SKM-1 treated with dmso at 0.1 percent for 144 hours (cell line): ENCODE measurements around the gene NFIA.
A peak's percentile ranks its signal among the peaks of the same experiment; 100 is the strongest.

ENCODE experiments used
- DNase-seq: peaks from one replicate; lab custom pipeline; 2025; ENCODE audit not compliant: unreplicated experiment; lab: John Stamatoyannopoulos, UW

Gene NFIA

DNA sequence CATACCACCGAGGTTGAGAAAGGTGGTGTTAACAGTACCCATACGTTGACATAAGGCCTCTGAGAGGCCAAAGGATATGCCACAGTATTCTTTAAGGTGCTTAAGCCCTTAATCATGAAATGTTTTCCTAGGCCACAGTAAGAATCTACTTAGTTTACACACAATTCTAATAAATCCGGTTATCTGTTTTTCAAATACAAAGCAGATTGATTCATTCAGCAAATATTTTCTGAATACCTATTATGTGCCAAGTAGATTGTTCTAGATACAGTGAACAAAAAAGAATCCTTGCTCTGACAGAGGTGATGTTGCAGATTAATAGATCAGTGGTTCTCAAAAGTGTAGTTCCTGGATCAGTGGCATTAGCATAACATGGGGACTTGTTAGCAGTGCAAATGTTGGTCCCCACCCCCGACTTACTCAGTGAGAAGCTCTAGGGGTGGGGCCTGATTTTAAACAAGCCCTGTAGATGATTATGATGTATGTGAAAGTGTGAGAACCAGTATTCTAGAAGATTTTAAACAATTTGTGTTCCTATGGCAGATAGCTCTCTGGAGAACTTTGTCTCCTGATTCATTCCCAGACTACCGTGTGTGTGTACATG lies 61.6 kb downstream of the NFIA start:
- DNase-seq, result no peak

DNA sequence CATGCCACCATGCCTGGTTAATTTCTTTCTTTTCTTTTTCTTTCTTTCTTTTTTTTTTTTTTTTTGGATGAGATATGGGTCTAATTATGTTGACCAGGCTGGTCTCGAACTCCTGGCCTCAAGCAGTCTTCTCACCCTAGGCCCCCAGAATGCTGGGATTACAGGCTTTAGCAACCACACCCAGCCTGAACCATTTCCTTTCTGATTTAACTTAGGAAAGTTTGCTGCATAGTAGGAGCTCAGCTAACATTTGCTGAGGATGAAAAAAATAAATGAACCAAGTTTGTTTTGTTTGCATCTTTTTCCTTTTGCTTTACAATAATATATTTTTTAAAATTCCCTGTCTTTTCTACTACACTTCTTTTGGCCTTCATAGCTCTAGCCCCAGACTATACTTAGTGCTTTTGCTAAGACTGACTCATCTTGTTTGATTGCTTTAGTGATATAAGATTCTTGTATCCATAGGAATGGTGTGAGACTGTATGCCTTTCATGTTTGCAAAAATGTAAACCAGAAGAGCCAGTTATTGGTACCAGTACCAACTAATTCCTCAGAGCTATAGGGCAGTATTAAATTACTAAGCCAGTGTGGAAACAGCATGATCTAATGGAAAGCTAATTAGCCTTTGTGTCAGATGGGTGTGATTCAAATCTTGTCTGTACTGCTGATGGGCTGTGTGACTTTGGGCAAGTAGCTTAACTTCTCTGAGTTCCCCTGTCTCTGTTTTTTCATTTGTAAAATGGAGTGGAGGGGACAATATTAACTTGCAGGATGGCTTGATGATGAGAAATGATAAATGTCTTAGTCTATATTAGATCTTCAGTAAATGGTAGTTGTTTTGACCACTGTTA lies 66.9 kb downstream of the NFIA start:
- no peak for DNase-seq

DNA sequence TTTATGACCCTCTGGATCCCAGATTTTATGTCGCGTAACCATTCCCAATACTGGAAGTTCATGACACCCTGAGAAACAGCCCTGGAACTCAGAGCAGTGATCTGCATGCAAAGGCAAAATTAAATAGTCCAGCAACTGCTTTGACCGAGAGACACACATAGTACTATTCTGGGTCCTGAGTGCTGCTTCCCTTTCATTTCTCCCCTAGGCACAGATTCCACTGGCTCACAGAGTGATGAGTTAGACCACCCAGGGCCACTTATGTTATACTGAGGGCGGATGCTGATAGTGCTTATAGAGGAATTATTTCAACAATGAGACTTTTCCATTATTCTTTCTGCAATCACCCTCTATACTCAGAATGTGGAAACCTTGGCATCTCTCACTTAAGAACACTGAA lies 69.2 kb downstream of the NFIA start:
- no peak for DNase-seq

DNA sequence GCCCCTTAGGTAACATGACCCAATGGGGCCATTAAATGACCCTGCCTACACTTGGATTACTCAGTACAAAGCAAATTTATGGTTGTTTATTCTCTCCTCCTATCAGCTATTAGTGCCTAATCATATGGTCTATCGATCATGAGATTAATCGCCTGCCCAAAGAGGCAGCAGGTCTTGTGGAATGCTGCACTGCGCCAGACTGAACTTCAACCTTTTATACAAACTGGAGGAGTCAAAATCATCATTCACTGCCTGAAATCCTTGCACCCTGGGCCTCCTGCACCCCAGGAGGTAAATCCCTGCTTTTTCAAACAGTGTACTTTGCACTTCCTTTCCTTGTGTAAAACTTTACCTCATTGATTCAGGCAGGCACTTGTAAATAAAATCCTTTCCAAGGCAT lies 69.7 kb downstream of the NFIA start:
- no peak for DNase-seq

DNA sequence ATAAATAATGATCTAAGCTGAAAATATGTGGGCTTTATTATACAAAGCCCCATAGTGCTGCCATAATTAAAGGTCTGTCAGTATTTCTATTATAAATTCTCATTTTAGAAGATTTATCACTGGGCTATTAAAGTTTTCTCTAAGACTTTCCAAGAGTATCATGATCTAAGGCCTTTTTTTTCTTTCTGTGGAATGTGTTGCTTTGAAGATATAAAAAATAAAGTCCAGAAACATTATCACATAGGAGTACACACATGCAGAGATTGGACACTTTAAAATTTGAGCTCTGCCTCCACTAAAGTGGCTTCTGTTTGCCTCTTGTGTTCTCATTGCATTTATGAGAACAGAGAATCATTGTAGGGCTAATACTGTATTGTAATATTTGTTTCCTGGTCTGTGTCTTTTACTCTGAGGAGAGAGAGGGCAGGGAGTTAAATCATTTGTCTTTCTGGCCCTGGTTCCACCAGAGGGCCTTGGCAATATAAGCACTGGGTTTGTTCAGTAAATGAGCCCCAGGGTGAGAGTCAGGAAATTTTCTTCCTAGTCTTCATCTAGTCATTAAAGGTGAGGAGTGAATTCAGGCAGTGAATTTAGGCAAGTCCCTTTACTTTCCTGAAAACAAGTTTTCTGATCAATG lies 70.2 kb downstream of the NFIA start:
- no peak for DNase-seq

DNA sequence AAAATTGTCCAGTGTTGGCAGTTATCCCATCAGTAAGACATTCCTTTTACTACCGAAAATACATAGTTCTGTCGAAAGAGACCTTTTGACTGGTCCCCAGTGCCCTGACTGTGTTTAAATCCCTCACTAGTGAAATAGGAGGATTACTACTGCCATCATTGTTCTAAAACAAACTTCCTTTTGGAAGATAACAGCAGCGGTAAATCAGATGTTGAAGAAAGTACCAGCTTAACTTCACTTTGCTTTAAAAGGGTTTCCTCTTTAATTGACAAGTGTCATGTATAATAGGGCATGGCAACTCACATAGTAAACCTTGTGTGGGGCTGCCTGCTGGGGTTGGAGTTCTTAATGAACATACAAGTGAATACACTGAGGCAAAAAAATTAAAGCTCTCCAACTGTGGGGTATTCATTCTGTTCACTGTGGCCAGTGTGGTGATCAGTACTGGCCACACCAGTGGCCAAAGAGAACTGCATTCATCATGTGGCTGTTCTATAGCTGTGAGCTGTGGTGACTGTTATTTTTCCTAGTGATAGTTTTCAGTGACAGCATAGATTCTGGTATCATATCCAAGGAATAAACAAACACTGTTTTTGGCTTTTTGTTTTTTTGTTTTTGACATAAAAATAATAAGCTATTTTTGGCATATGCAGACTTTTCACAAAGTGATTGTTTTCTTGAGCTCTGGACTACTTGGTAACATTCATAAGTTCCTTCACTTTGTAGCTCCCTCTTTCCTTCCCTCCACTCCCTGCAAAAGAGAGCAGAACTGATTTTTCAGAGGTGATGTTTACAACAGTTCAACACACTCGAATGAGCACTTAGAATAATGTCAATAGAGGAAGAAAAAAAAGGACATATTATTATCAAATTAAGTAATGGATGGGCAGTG lies 74.5 kb downstream of the NFIA start:
- DNase-seq, result no peak

DNA sequence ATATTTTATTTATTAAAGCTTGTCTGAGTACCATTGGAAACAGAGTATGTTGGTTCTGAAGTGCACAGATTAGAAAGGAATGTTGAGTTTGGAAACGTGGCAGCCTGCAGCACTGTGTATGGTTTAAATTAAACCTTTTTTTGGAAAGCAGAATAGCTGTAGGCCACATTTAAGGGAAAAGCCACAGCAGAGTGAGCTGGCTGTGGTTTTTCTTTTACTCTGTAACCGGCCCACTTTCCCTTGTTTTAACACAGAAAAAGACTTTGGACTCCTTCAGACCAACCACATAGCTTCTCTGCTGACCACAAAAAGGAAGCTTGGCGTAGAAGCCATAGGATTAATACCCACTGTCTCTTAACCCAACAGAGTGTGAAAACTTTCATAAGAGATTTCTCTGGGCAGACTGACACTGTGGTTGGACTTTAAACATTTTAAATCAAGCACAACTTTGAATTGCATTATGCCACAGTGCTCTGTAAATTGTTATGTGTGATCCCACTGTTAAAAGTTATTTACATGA lies 75.2 kb downstream of the NFIA start:
- DNase-seq, result peak; percentile 64

DNA sequence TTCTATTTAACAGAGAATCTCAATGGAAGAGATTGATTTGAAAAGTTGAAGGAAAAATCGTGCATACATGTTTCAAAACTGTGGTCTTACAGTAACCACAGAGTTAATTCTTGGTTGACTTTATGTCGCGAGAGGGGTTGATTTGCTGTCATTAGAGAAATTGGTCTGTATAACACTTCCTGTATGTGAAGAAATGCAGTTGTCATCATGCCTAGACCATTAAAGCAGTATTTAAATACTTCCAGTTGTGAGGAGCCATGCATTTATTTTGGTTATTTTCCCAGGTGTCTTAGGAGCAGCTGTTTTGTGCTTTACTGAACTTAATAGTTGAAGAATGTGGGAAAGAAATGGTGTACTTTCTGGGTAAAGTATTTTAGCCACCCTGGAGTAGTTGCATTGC lies 76.2 kb downstream of the NFIA start:
- no peak for DNase-seq

DNA sequence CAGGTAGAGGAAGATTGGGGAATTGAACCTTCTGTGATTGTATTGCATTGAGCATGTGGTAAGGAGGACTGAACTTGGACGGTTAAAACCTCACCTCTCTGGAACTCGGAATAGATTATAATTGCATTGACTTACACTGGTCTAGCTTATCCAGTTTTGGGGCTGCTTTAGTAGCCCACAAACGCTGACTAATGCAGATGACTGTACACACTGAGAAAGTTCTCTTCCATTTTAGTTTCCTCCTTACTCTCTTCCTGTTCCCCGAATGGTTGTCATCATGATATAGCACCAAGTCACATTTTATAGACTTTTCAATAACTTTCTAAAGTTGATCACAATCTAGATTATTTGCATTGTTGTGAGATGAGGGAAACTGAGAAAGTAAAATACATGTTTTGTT lies 78.2 kb downstream of the NFIA start:
- DNase-seq, result no peak

DNA sequence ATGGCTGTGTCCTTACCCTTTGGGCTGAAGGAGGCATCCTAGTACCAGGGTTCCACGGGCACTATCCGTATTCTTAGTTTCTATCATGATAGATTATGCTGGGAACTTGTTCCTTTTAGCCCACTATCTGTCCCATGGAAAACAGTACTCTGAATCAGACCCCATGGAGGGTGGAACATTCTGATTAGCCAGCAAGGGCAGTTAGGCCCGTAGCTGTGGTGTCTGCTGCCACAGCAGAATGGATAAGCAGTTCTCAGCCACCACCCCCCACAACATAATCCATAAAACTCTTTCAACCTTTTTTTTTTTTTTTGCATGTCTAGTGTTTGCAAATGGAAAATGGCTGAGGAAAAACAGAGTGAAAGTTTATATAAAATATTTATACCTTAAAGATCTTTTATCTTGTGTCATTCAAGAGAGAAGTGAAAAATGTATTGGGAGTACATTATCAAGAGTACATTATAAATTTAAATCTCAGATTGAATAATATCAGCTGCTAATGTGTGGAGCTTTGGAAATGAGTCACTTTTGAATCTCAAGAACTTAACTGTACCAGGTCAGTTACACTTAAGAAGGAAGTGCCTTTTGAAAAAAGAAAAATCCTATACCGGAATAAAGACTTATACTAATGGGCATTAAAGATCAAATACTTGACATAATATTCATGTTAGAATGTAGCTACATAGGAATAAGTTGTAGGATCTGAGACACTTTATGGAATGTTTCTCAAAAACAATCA lies 80.3 kb downstream of the NFIA start:
- no peak for DNase-seq

DNA sequence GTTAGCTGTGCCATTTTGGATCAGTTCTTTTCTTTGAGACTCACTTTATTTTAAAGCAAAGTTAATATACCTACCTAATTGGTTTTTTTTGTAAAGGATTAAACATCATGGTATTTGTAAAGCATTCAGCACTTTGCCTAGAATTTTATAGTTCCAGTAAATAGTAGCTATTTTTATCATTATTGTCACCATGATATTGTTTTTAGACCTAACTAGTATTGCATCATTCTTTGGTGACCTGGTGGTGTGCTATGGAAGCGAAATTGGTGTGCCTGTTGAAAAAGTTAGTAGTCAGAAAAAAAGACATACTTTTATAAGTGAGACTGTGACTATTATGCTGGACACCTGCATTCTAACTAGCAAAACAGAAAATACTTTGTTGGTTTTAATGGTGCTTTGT lies 81.0 kb downstream of the NFIA start:
- no peak for DNase-seq

DNA sequence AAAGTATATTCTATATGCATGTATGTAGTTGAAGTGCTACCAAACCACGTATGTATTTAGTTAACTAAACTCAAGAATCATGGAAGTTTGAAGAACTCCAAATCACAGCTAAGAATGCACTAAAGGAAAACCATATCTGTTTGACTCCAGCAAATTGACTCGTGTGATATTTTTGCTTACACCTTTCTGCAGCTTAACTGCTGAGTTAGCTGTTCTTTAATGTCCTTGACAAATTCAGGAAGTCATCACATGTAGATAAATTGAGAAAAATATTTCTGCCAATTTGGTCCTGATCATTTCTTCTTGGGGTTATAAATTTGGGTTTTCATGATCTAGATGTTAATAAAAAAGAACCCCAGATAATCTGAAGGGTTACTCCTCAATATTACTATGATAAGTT lies 83.0 kb downstream of the NFIA start:
- DNase-seq, result no peak

DNA sequence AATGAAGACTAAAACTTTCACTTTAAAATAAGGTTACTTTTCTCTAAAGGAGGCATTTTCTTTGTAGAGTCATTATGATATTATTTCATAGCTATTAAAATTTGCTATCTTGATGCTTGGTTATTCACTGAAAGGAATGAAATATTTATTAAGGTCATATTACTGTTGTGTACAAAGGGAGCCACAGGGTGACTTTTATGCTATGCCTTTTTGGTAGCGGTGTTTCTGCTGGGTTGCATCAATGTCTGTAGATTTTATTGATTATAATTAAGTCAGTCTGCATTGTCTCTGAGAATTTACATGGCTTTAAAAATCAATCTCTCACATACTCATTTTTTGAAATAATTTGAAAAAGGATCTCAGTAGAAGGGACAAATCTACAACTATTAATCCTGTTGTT lies 84.9 kb downstream of the NFIA start:
- no peak for DNase-seq

DNA sequence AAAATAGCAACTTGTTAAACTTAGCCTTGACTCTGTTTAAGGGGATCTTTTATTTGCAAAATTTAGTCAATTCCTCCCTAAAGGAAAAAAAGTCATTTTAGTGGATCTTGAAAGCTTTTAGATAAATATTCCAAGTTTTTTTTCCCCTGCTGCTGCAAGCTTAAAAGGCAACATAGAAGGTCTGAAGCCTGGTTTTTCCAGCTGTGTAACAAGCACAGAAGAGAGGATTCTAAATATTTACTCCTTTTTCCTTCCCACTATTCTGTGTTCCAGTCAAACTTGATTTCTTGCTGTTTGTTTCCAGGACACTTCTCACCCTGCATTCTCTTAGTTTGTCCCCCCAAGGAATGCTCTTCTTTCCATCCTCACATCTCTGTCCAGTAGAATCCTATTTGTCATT lies 86.7 kb downstream of the NFIA start:
- DNase-seq, result no peak

DNA sequence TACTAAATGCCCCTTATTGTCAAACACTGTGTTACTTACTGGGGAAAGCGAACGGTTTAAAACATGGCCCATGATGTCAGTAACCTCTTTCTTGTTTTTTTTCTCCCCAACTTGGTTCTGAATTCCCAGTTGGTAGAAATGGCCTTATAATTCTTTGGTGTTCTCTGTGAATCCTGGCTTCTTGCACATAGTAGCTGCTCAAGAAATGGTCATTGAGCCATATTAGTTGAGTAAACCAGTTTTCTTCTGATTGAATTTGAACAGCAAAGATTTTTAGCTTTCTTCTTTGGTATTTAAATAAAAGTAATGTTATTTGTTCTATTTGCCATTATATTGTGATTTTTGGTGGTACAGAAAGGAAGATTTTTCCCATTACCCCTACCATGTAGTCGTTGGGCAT lies 87.3 kb downstream of the NFIA start:
- DNase-seq, result no peak

DNA sequence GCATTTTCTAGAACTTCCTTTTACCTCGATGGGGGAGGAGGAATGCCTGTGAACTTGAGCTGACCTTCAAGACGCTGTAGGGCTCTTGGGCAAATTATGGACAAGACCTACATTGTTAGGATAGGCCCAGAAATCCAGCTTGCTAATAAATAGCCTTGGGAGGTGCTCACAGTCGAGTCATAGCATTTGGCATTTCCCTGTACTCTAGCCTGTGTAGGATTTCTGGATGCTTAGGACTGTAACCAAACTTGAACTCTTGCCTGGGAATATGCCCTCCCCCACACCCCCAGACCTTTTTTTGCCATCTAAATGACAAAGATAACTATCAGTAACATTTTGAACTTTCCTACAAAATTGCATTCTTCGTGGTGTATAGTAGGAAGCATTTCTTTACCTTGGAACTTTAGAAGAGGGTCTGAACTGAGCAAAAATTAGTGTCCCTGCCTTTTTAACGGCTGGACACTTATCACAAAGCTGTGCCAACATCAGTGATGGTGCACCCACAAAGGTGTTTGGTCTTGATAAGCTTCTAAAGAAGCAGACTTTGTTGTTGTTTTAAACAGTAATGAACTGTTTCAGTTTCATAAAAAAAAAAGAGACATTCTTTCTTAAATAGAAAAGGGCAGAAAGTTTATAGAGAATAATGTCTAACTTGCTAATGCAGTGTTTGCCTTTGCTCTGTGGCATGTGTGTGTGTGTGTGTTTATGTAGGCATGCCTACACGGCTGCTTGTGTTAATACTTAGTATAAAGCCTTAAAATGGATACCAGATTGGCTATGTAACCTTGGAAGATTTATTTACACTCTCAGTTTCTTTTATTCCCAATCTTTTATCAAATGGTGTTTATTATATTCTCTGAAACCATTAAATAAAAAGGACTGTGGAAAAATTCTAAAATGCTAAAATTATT lies 88.2 kb downstream of the NFIA start:
- DNase-seq, result no peak

DNA sequence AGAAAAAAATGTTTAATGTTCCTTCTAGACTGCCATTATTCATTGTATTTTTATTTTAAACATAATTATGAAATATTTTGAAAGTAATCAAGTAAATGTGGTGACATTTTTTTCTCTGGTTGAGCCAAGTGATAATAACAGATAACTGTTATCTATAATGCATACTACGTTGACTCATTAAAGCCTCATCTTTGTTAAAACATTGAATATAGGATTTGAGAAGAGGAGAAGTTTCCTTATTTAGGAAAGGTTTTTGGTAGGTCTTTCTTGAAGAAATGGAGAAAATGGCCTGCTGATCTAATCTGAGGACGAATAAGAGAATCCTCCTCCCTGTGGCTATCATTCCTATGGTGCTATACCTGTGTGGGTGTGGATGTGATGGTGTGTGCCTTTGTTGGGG lies 89.0 kb downstream of the NFIA start:
- no peak for DNase-seq

DNA sequence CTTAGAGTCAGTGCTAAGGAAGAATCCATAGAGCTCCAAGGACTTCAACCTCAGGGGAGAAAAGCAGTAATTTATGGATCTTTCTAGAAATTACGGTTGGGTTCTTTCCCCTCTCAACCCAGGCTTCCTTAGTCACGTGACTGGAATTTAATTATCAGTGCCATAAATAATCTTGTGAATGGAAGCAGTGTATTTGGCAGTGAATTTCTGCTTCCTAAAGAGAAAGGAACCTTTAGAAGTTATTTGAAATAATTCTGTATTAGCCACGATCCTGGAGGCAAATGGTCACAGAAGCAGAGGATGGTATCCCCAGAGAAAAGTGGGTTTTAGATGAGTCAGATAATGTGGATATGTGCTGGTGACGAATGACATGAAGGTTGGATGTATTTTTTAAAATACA lies 89.6 kb downstream of the NFIA start:
- DNase-seq, result no peak

DNA sequence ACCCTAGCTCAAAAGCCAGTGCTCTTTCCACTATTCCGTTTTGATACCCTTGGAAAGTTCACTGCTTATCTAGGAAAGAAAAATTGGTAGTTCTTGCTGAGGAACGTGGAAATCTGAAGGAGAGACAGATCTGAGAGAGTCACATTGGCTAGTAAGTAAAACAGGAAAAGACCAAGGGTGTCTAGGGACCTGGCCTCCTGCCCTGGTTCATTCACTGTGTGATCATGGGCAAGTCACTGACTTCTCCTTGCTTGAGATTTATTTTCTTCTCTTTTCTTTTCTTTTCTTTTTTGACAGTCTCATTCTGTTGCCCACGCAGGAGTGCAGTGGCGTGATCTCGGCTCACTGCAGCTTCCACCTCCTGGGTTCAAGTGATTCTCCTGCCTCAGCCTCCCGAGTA lies 90.8 kb downstream of the NFIA start:
- no peak for DNase-seq
